Brain pericyte (primary cell): ENCODE results near the gene ABLIM1.

Source experiments
- DNase-seq: peaks from one replicate; pipeline ENCODE4 v3.0.0-alpha.2; 2012; ENCODE audit warnings: low read depth, low spot score

ABLIM1 gene

GRCh38 chr10:114547056-114547455, 111.0 kb downstream of the ABLIM1 start:
- DNase-seq: no peak

- no peak for DNase-seq
These were observed 112.3 kb downstream of the ABLIM1 start for GRCh38 chr10:114545819-114546218.

GRCh38 chr10:114545071-114545470, 113.0 kb downstream of the ABLIM1 start:
- no peak for DNase-seq

GRCh38 chr10:114544045-114544659, 113.9 kb downstream of the ABLIM1 start:
- DNase-seq: no peak

GRCh38 chr10:114543456-114543855, 114.6 kb downstream of the ABLIM1 start:
- DNase-seq: no peak

DNA sequence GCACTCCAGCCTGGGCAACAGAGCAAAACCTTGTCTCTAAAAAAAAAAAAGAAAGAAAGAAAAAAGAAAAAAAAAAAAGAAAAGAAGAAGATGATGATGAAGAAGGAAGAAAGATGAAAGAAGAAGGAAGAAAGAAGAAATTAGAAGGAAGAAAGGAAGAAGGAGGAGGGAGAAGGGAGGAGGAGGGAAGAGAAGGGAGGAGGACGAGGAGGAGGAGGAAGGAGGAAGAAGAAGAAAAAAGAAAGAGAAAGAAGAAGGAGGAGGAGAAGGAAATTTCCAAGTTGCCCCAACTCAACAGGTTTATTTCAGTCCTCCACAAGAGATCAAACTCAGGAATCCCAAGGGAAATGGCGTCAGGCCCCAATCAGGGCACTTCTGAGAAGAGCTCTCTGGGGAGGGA, 115.7 kb downstream of the ABLIM1 start:
- DNase-seq: no peak

GRCh38 chr10:114541797-114542160, 116.3 kb downstream of the ABLIM1 start:
- no peak for DNase-seq

DNA sequence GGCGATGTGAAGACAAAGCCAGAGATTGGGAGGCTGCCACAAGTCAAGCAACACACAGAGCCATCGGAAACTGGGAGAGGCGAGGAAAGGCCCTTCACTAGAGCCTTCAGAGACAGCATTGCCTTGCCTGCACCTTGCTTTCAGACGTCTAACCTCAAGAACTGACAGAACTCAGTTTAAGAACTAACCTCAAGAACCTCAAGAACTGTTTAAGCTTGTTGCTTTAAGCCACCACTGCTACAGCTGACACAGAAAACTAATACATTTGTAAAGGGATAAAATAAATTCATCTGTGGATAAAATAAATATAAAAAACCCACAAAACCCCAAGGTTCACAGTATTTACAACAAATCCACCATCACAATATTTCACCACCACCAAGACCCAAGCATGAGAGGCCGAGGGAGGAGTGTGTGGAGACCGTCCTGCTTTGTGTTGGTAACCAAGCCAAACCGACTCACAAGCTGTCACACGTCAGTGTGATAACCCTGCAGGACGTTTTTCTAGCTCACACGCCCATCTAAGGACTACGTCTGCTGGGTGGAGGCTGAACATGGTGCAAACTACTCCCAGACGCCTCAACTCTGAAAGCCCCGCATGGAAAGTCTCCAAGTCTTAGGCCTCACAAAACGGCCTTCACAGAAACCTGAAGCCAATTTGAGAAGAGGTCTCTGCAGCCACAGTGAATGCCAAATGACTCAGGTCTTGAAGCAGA, 116.8 kb downstream of the ABLIM1 start:
- no peak for DNase-seq

- DNase-seq: no peak
These were observed 117.8 kb downstream of the ABLIM1 start for GRCh38 chr10:114540236-114540635.

GRCh38 chr10:114539623-114540022, 118.5 kb downstream of the ABLIM1 start:
- DNase-seq: no peak

DNA sequence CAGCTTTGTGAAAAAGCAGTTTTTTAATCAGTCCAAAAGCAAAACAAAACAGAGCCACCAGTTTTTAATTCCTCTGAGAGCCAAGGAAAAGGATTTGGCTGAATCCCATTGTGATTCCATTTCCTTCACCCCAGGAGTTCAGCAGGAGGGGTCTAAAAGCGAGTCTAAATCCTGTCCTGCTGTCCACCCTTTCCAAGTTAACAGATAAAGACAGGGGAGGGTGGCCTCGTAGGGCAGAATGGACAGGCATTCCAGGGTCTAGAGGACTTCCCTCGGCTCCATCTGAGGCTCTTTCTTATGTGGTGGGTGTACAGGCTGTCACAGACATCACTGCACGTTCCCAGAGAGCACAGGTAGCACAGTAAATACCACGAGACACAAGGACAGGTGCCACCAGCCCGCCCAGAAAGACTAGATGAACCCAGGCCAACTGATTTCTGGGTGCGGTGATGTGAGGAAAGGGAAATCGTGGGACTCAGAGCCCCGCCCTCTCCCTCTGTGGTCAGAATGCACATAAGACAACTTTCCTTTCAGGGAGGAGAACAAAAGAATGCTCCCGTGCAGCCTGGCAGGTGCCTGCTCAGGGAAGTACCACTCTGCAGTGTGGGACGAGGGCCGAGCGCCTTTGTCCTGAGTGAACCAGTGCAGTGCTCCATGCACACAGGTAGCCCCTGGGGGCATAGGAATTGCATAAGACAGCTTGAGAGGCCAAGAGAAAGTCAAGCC, 119.7 kb downstream of the ABLIM1 start:
- DNase-seq: no peak

GRCh38 chr10:114537736-114538135, 120.3 kb downstream of the ABLIM1 start:
- no peak for DNase-seq

- no peak for DNase-seq
These were observed 123.5 kb downstream of the ABLIM1 start for GRCh38 chr10:114534571-114534981.

DNA sequence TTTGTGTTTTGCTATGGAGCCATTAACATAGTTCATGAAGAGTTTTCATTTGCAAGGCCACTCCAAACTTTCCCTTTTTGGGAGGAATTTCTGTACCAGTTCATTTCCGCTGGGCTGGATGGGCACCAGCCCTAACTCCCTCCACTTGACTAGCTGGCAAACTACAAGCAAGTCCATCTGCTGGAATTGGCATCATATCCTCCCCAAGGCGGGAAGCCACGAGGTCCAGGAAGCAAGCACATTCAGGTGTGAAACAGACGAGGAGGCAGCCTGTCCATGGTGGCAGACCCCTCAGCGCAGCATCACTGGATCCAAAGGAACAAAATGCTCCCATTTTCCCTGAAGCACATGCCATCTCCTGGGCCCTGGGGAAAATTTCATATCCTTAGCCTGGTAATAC, 125.8 kb downstream of the ABLIM1 start:
- DNase-seq: no peak

- DNase-seq: no peak
These were observed 131.4 kb downstream of the ABLIM1 start for GRCh38 chr10:114526504-114527238.

GRCh38 chr10:114526126-114526503, 132.0 kb downstream of the ABLIM1 start:
- no peak for DNase-seq

GRCh38 chr10:114525368-114525949, 132.6 kb downstream of the ABLIM1 start:
- DNase-seq: no peak

DNA sequence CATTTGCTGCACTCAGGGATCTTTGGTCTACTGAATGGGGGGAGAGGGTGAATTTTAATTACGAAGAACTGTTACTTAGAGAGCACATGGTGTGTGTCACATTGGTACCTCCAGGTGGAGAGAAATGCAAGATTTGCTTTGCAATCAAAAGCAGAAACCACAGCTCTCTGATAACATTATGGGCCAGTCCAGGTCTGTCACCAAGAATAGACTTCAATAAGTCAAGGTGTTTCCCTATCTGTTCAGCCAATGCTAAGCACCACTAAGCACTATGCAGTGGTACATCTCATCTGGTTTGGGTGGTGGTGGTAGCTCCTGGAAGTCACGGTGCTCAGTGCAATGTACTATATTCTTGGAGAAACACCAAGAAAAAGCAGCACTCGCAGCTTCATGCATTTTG, 134.2 kb downstream of the ABLIM1 start:
- DNase-seq: no peak

DNA sequence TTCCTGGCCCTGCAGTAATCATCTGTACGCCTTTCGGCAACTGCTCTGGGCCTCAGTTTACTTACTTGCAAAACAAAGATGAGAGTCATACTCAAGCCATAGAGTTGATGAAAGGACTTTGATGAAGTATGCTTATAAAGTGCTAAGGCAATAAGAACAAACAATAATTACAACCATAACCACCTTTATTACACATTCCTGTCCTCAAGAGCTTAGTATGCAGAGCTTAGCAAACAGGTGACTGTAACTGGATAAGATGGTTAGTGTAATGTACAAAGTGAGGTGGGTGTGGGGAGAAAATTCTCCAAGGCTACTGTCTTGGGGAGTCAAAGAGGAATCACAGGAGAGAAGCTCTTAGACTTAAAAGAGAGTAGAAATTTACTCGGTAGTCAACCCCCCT, 136.8 kb downstream of the ABLIM1 start:
- no peak for DNase-seq

- DNase-seq: no peak
These were observed 137.6 kb downstream of the ABLIM1 start for GRCh38 chr10:114520453-114520852.

DNA sequence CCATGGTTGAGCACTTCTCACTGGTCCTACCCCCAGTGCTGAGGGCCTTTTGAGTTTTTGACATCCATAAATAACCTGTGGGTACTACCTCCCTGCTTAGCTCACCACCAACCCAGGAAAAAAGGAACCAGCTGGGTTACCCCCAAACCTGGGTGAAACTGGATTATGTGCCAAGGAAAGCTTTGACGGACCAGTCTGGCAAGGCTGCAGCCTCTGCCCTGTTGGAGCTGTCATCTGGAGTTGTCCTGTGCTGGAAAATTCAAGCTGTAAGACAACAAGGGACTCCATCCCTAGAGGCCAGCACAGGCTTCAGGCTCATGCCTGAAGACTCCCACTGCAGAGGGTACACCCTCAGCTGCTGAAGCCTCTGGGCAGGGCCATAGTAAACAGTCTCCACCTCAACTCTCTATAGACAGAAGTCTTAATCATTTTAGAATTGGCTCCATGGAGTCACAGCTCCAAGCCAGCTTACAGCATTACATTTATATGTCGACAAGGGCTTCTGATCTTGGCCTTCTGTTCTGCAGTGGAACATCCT, 138.2 kb downstream of the ABLIM1 start:
- no peak for DNase-seq

DNA sequence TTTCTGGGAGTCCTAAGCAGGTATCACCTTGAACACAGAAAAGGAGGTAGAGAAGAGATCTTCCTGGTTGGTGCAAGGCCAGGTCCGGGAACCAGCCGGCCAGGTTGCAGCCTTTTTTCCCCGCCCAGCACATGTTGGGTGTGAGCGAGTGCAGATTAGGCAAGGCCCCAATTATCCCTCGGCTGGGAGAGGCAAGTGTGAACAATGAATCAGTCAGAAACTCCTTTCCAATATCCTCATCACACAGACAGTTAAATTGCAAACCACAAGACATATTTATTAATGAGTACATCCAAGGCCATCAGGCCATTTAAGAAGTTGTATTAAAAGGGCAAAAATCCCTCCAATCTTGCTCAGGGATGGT, 138.8 kb downstream of the ABLIM1 start:
- DNase-seq: no peak
